A673 (cell line): ENCODE measurements around the gene ECI1. TPM values are rescaled to one million over a fixed set of nuclear protein-coding genes. Genes with fewer than 3 reads are reported as not detected.
A peak's percentile ranks its signal among the peaks of the same experiment; 100 is the strongest.

ENCODE experiments used
- BruUV-seq: library from RNA; stranded (reverse); fragments of 400-500 nt; replicated peaks from 2 replicates; lab custom pipeline; 2021; lab: Mats Ljungman, UMichigan
- CTCF ChIA-PET: fragments of 300-600 bp; sonication (Branson Sonifier 250); formaldehyde crosslinking; loops from one replicate; lab custom pipeline; 2022; ENCODE audit warnings: antibody characterized with exemption; lab: Charles Lee
- POLR2A ChIA-PET: fragments of 300-600 bp; sonication (Branson Sonifier 250); formaldehyde crosslinking; loops from one replicate; lab custom pipeline; 2022; ENCODE audit warnings: antibody characterized with exemption; ENCODE audit not compliant: low non-redundant PET; lab: Charles Lee
- DNase-seq: peaks from one replicate; pipeline ENCODE4 v3.0.0-alpha.2; 2015; ENCODE audit warnings: low spot score
- H3K27ac ChIP-seq: fragments of 200-600 bp; sonication (generic); 2 replicates; pipeline ENCODE4 v1.5.1; 2016; ENCODE audit warnings: mixed run types, low read depth, mild to moderate bottlenecking, mixed read lengths, antibody characterized with exemption, low read length; ENCODE audit not compliant: poor library complexity, severe bottlenecking
- H3K27me3 ChIP-seq: fragments of 200-600 bp; sonication (generic); replicated peaks from 2 replicates; pipeline ENCODE4 v1.6.1; 2017; ENCODE audit warnings: mixed run types, low read depth, mild to moderate bottlenecking, mixed read lengths, antibody characterized with exemption, low read length; ENCODE audit not compliant: insufficient read depth, poor library complexity
- H3K36me3 ChIP-seq: fragments of 200-600 bp; sonication (generic); 2 replicates; pipeline ENCODE4 v1.6.1; 2016; ENCODE audit warnings: mixed run types, mild to moderate bottlenecking, mixed read lengths, antibody characterized with exemption, low read length; ENCODE audit not compliant: insufficient read depth, poor library complexity, severe bottlenecking
- H3K4me1 ChIP-seq: fragments of 200-600 bp; sonication (generic); 2 replicates; pipeline ENCODE4 v1.6.1; 2017; ENCODE audit warnings: mixed run types, mild to moderate bottlenecking, mixed read lengths, antibody characterized with exemption, low read length; ENCODE audit not compliant: insufficient read depth, poor library complexity, severe bottlenecking
- H3K4me3 ChIP-seq: fragments of 200-600 bp; sonication (generic); 2 replicates; pipeline ENCODE4 v1.5.1; 2016; ENCODE audit warnings: low read depth, mixed run types, mild to moderate bottlenecking, mixed read lengths, low read length; ENCODE audit not compliant: poor library complexity, severe bottlenecking
- H3K9me3 ChIP-seq: fragments of 200-600 bp; sonication (generic); 2 replicates; pipeline ENCODE4 v1.6.1; 2016; ENCODE audit warnings: mixed run types, low read depth, mild to moderate bottlenecking, mixed read lengths, antibody characterized with exemption, low read length; ENCODE audit not compliant: poor library complexity, severe bottlenecking
- CTCF ChIP-seq: fragments of 300-800, 200-600 bp; sonication (generic); conservative IDR thresholded peaks from 2 replicates; pipeline ENCODE4 v1.5.1; 2017; ENCODE audit warnings: low read depth, mild to moderate bottlenecking, antibody characterized with exemption, low read length, moderate library complexity, mixed read lengths
- EZH2 ChIP-seq: fragments of 200-600 bp; sonication (generic); IDR thresholded peaks from 2 replicates; pipeline ENCODE4 v1.6.1; 2017; ENCODE audit warnings: borderline replicate concordance, low read depth, mild to moderate bottlenecking, mixed read lengths, antibody characterized with exemption, low read length; ENCODE audit not compliant: poor library complexity, severe bottlenecking
- intact Hi-C: fragments of 100-400 bp; cut with micrococcal nuclease; formaldehyde crosslinking; loops from one replicate; pipeline ENCODE4 v1.10.0; 2022; ENCODE audit not compliant: unreplicated experiment
- total RNA-seq: library from RNA; stranded (reverse); gene quantifications from 2 replicates; pipeline ENCODE4 v1.2.3, GENCODE V29; 2021

Gene ECI1
- total RNA-seq, 1 experiment from 2014 or later = 55.3 TPM

- H3K36me3 ChIP-seq = peaks cover 10% of the 10 kb centered on the region
- DNase-seq = peak; percentile 54
- TF ChIP-seq CTCF (peak; percentile 13; the same call in 1 of the 2 replicates), EZH2 (no peak)
- no peaks in the 10 kb centered on the region for H3K9me3 ChIP-seq
- intact Hi-C loops = loop anchor here (5.0 kb wide), 1 partner anchor 67 kb away; the partner anchor contains the start of gene TRAF7
- TSS peak; percentile 59 for BruUV-seq
- H3K4me3 ChIP-seq = peak overlapping the region; percentile 94
- H3K27me3 ChIP-seq = no peaks in the 10 kb centered on the region
- H3K27ac ChIP-seq = peak overlapping the region; percentile 91
- POLR2A ChIA-PET = no interaction called here
- CTCF ChIA-PET = no interaction called here
- H3K4me1 ChIP-seq = no peaks in the 10 kb centered on the region
Observed at GRCh38 chr16:2223942-2224486, 27.4 kb downstream of the ECI1 start.

- no TSS peak for BruUV-seq
- POLR2A ChIA-PET = no interaction called here
- CTCF ChIA-PET = no interaction called here
- intact Hi-C loops = loop anchor here (5.0 kb wide), 1 partner anchor 66 kb away; the partner anchor contains the start of gene TRAF7
- H3K27me3 ChIP-seq = no peaks in the 10 kb centered on the region
- peak within 1 kb of the TSS; percentile 91 for H3K27ac ChIP-seq
- no peaks in the 10 kb centered on the region for H3K9me3 ChIP-seq
- no peak for TF ChIP-seq EZH2
- H3K4me3 ChIP-seq = peak within 1 kb of the TSS; percentile 94
- no peaks in the 10 kb centered on the region for H3K4me1 ChIP-seq
- peaks cover 6% of the 10 kb centered on the region for H3K36me3 ChIP-seq
- peak; percentile 100 for DNase-seq
Observed at GRCh38 chr16:2223221-2223941, 28.0 kb downstream of the ECI1 start, which contains the start of gene E4F1. Gene E4F1 (plus strand): TSS chr16:2223591. CDS start chr16:2223614, 23 bp downstream.

GRCh38 chr16:2216330-2216729, 35.1 kb downstream of the ECI1 start:
- CTCF ChIA-PET = no interaction called here
- H3K4me1 ChIP-seq = peaks cover 11% of the 10 kb centered on the region
- H3K36me3 ChIP-seq = no peaks in the 10 kb centered on the region
- BruUV-seq = no TSS peak
- intact Hi-C loops = loop anchor here (10.0 kb wide), 1 partner anchor 212 kb away; the partner anchor contains the start of gene ZNF598
- H3K27ac ChIP-seq = no peak overlapping the region
- POLR2A ChIA-PET = no interaction called here
- no peak overlapping the region for H3K4me3 ChIP-seq
- H3K9me3 ChIP-seq = no peaks in the 10 kb centered on the region
- H3K27me3 ChIP-seq = no peaks in the 10 kb centered on the region
- no peak for DNase-seq
- TF ChIP-seq EZH2 (no peak), CTCF (no peak)
